GM18508 (cell line): ENCODE measurements around the gene HECA.
"Not testable (repeated sequence)": the region's sequence is repeated elsewhere in the genome, so short reads cannot be mapped to it uniquely, and the experiment has no call there.

Experiments used
- ATAC-seq: cut with Tn5 transposase; IDR thresholded peaks from one replicate; pipeline ENCODE4 v1.9.1; 2021; ENCODE audit warnings: moderate number of reproducible peaks; ENCODE audit not compliant: insufficient read depth, unreplicated experiment

Gene HECA

GRCh38 chr6:139134817-139135577 is at the start of gene HECA:
HECA (plus strand) TSS chr6:139135080; CDS start chr6:139135397, 317 bp downstream.
- peak; percentile 60 for ATAC-seq

- ATAC-seq, result no peak
Observed at GRCh38 chr6:139091826-139092225, 43.1 kb upstream of the HECA start.

GRCh38 chr6:139099984-139100383 is 34.9 kb upstream of the HECA start:
- ATAC-seq, result peak; percentile 97

- ATAC-seq, result no peak
Observed at GRCh38 chr6:139107051-139107450, 27.8 kb upstream of the HECA start.

GRCh38 chr6:139108378-139108777 is 26.5 kb upstream of the HECA start:
- ATAC-seq, result no peak

GRCh38 chr6:139109558-139109957 is 25.3 kb upstream of the HECA start:
- ATAC-seq, result no peak

GRCh38 chr6:139112146-139112545 is 22.7 kb upstream of the HECA start:
- ATAC-seq, result no peak

GRCh38 chr6:139112561-139112960 is 22.3 kb upstream of the HECA start:
- no peak for ATAC-seq

GRCh38 chr6:139114746-139115145 is 20.1 kb upstream of the HECA start:
- ATAC-seq, result no peak

- ATAC-seq, result no peak
Observed at GRCh38 chr6:139115989-139116758, 18.7 kb upstream of the HECA start.

GRCh38 chr6:139117734-139118133 is 17.1 kb upstream of the HECA start:
- no peak for ATAC-seq

GRCh38 chr6:139119552-139119951 is 15.3 kb upstream of the HECA start:
- ATAC-seq, result no peak

- not testable (repeated sequence) for ATAC-seq
Observed at GRCh38 chr6:139122823-139123222, 12.1 kb upstream of the HECA start.

- peak; percentile 100 for ATAC-seq
Observed at GRCh38 chr6:139124887-139125672, 9.8 kb upstream of the HECA start.

GRCh38 chr6:139126255-139126654 is 8.6 kb upstream of the HECA start:
- ATAC-seq, result no peak

- ATAC-seq, result no peak
Observed at GRCh38 chr6:139126931-139127330, 7.9 kb upstream of the HECA start.

GRCh38 chr6:139129284-139129683 is 5.6 kb upstream of the HECA start:
- no peak for ATAC-seq

GRCh38 chr6:139131736-139132280 is 3.1 kb upstream of the HECA start:
- ATAC-seq, result no peak

- no peak for ATAC-seq
Observed at GRCh38 chr6:139133262-139134063, 1.4 kb upstream of the HECA start.

- no peak for ATAC-seq
Observed at GRCh38 chr6:139134064-139134395, 850 bp upstream of the HECA start.
